RPMI8226 (cell line): Measurements from ENCODE around the gene JAKMIP1.

Source experiments
- DNase-seq: peaks from one replicate; pipeline ENCODE4 v3.0.0-alpha.2; 2015

JAKMIP1 gene

DNA sequence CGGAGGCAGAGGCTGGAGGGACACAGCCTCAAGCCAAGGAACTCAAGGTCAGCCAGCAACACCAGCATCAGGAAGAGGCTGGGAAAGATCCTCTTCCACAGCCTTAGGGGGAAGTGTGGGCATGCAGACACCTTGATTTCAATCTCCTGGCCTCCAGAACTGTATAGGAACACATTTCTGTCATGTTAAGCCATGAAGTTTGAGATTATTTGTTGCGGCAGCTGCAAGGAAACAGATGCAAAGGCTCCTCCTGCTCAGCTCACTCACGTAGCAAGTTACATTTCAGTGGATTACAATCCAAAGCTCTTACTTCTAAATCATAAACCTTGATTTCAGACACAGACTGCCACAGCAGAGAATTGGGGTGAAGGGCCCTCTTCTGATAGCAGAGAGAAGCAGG is 113.5 kb downstream of the JAKMIP1 start:
- DNase-seq, result no peak

DNA sequence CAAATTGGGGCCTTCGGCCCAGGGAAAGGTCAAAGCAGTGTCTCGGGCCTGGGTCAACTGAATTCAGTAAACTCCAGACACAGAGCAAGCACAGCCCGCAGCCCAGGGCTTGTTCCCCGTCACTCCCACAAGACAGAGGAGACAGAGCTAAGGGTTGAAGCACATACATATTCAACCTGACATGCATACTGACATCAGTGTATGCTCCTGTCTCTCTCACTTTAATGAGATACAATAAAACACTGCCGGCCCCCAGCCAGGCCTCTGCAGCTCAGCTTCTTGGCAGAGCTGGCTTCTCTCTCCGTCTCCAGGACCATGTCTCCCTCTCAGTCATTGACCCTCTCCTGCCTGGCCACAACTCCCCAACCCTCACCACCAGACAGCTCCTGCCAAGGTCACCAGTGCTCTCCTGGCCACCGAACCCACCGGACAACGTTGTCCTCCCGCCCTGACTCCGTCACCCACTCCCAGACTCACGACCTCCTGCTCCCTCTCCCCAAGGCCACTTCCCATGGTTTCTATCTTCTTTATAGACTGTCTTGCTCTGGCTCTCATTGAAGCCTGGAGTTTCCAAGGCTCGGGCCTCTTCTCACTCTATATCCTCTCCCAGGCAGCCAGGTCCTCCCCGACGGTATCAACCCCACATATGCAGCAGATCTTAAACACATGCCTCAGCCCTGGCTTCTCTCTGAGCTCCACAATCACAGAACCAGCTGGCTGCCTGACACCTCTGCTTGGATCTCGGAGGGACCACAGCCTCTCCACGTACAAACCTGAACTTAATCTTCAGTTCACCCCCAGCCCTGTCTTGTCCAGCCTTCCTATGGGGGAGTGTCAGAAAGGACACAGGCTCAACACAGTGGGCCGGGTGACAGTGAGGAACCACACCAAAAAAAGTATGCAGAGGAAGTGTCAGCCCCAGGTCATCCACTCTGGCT is 114.4 kb downstream of the JAKMIP1 start:
- DNase-seq, result no peak

DNA sequence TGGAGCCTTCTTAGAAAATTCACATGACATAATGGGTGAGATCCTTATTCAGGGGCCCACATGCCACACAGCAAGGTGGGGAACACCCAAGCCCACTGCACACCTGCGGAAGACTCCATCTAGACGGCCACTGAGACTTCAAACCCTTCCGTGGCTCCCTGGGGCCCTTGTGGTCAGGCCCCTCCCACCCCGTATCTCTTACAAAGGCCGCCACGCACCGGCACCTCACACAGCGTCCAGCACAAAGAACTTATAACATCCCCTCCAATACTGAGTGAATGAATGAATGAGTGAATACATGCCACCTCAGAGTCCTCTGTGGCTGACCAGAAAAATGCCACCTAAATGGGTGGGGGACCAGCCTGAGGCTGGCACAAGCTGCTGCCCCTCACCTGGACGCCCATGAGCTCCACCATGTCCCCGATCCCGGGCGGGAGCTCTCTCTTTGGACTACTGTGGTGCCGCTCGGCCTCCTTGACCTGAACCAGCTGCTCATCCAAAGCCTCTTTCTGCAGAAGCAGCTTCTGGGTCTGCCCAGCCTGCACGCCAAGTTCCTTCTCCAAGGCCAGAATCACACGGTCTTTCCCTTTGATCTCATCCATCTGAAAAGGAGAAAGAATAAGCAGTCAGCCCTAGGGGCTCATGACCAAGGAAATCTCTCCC is 115.2 kb downstream of the JAKMIP1 start:
- DNase-seq, result no peak

- DNase-seq, result no peak
These were observed 120.4 kb downstream of the JAKMIP1 start for GRCh38 chr4:6079965-6080364.

DNA sequence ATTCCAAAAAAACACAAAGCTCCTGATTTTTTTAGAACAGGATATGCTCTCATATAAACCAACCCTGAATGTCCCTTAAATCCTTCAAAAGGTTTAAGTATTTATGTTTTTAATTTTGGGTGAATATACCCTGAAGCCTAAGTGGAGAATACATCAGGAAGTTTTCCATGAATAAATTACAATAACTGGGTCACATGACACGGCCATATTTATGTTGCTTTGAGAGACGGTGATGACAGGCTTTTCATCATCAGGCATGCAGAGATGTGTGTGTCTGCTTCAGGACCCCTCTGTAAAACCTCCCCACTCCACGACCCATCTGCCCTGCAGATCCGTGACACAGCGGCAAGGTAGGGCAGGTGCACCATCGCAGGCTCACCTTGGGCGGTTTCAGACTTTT is 121.8 kb downstream of the JAKMIP1 start:
- DNase-seq, result no peak

- no peak for DNase-seq
These were observed 124.0 kb downstream of the JAKMIP1 start for GRCh38 chr4:6076391-6076790.

DNA sequence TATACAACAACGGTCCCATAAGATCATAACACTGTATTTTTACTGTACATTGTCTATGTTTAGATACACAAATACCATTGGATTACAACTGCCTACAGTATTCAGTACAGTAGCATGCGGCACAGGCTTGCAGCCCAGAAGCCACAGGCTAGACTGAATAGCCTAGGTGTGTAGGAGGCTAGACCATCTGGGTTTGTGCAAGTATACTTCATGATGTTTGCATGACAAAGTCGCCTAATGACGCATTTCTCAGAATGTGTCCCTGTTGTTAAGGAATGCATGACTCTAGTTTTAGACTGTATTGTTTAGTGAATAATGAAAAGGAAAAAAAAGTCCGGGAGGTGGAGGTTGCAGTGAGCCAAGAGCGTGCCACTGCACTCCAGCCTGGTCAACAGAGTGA is 125.6 kb downstream of the JAKMIP1 start:
- no peak for DNase-seq

DNA sequence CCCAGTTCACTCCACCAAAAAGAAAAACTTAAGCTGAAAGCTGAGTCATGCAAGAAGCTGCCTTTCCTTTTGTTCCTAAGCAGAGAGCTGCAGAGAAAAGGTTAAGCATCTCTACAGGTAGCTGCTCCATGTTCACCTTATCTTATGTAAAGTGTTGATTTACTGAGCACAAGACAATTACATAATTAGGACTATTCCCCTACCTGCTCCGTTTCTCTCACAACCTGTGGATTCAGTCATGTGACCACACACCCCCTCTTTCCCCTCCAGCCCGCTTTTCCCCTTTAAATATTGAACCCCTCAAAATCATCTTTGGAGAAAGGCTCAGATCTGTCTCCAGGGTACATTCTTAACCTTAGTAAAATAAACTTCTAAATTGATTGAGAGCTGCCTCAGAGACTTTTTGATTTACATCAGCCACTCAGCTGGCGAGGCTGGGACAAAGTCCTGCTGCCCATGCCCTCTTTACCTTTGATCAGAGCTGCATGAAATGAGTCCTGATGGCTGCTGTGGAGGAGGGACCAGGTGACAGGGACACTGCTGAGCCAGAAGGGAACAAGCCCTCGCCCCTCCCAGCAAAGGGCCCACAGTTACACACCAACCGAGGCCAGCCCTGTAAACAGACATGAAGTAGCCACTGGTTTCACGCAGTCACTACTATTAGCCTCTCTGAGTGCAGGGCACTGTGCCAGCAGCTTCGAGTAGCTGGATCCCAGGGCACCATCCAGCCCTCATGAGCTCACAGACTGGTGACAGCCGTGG is 128.2 kb downstream of the JAKMIP1 start:
- DNase-seq, result peak; percentile 86

DNA sequence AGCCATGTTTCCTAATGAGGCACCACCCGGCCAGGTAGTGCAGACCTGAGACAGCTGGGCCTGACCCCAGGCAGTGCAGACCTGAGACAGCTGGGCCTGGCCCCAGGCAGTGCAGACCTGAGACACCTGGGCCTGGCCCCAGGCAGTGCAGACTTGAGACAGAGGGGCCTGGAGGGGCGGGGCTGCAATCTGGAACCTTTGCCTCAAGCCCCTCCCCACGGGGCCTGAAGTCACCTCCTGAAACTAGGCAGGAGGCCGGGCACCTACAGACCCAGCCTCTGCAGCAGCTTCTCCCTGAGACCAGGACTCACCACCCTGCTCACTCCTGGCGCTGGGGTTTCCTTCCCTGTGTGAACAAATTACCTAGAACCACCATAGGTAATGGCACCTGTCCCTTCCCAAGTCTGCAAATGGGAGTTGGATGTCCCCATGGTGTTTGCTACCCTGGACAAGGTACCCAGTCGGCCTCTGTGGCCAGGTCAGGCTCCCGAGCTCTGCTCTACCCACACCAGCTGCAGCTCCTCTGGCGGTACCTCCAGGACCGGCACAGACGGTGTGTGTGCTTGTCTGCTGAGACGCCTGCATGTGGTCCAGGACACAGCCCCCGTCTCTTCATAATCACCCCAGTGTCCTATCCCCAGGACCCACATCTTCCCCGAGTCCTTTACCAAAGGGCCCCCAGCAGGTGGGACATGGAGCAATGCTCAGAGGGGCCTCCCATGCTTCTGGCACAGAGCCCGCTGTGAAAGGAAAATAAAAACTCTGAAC is 129.0 kb downstream of the JAKMIP1 start:
- DNase-seq, result peak; percentile 94

GRCh38 chr4:6069845-6070709 is 130.3 kb downstream of the JAKMIP1 start:
- DNase-seq, result no peak

DNA sequence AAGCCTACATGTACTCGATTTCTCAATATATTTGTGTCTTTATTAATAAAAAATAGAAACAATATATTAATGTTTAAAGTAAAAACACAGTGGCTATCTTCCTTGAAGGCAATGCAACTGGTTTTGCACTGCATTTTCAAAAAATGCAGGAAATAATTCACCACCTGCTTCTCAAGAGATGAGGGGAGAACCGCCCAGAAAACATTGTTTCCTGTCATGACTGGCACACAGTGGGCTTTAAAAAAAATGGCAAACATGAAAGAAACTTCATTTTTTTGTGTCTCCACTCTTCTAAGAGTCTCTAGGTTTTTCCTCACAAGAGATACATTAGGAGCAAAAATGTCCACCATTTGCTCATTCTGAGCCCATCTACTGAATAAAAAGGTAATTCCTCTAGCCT is 131.4 kb downstream of the JAKMIP1 start:
- DNase-seq, result no peak

- DNase-seq, result no peak
These were observed 134.3 kb downstream of the JAKMIP1 start for GRCh38 chr4:6065934-6066590.

- no peak for DNase-seq
These were observed 135.2 kb downstream of the JAKMIP1 start for GRCh38 chr4:6065166-6065565.

- DNase-seq, result no peak
These were observed 136.0 kb downstream of the JAKMIP1 start for GRCh38 chr4:6064383-6064782.

DNA sequence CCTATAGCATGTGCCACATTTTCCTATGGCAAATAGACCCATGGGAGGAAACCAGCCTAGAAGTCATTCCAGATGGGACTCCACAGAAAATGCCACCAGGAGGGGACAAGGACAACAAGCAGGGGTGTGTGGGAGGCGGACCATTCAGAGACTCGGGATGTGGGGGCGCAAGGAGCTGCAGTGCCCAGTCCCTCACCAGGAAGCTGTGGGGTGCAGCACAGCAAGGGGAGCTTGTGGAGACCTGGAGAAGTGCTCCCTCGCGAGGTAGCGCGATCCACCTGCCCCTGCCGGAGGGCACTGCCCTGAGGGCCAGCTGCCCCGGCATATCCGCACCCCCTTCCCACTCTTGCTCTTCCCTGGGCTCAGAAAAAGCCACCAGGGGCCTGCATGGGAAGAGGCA is 136.7 kb downstream of the JAKMIP1 start:
- no peak for DNase-seq

DNA sequence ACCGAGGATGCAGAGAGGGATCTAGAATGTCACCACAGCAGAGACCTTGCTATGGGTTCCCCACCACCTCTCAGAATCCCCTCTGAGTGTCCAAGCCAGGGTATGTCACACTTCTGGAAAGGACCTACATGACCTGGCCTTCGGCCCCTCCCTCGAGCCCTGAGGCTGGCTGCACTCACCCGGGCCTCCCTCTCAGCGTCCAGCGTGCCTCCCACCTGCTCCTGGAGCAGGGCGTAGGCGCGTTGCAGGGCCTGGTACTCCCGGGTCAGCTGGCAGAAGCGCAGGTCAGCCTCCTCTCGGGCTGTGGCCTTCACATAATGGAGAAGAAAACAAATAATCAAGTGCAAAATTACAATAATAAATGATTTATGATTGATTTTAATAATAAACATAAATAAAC is 138.2 kb downstream of the JAKMIP1 start:
- no peak for DNase-seq

- no peak for DNase-seq
These were observed 141.0 kb downstream of the JAKMIP1 start for GRCh38 chr4:6059375-6059805.

DNA sequence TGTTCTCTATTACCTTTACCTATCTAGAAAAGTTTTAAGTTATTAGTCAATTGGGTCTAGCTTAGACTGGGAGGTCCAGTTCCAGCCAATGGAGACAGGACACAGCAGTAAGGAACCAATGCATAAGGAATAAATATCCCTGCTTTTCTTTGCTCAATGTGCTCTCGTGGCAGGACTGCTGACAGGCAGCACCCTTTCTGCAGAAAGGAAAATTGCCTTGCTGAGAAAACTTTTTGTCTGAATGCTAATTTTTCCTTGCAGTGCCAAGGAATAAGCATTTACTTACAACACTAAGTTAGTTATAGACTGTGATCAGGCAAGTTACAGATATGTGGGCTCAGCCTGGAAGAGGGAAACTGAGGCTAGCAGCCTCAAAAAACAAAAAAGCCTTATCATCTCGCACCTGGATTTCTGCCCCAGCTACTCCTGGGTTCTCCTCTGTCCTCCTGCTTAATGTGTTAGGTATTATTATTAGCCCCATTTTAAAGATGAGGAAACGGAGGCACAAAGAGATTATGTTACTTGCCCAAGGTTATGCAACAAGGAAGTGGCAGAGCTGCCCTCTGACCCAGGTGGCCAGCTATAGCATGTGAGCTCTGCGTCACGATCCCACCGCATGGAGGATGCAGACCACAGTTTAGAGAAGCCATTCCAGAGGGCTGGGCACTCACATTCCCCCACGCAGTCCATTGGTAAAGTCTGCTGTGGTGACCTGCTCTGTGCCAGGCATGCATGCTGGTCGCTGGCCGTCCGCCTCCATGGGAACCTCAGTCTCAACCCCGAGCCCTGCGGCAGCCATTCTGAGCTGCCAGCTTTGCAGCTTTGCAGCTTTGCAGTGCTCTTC is 141.6 kb downstream of the JAKMIP1 start:
- no peak for DNase-seq

GRCh38 chr4:6056976-6057766 is 143.2 kb downstream of the JAKMIP1 start:
- DNase-seq, result no peak
